ENCODE results near the gene WDR53.
"Not testable (repeated sequence)": the region's sequence is repeated elsewhere in the genome, so short reads cannot be mapped to it uniquely, and the experiment has no call there.

Gene WDR53

DNA sequence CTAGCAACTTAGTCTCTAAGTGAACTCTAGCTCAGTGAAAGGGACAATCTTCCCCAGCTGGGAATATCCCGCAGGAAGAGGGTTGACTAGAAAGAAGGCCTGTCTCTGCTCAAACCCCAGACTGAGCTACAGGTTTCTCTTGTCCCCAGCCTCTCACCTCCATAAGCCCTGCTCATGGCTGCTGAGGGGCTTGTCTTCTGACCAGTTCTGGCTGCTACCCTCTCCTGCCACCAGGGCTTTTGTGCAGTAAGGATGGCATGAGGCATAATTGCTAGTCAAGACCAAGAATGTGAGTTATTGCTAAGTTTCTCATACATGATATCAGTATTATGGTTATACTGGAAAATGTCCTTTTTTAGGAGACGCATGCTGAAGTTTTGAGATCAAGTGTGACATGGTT lies 21.3 kb downstream of the WDR53 start:
- FAIRE-seq (no peak), DNase-seq (ENCODE audit: insufficient read length, low spot score) (no peak)
- TF ChIP-seq POLR2A (IDR thresholded peaks at IDR 0.05; ENCODE audit: low read depth, low read length), result no peak

DNA sequence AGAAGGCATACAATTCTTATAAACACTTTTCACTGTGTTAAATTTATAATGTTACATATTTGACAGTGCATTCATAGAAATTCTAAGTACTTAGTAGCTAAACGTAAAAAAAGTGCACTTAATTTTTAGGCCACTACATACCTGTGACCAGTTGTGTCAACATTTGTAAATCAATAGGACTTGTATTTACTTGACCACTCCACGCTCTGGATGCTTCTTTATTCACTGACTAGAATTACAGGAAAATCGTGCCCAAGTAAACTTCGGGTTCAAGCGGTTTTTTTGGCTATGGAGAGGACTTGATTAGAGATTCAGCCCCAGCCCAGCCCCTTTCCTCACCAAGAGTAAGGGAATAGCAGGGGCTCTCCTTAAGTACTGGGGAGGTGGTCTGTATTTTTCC lies 21.8 kb downstream of the WDR53 start:
- no peak for DNase-seq (ENCODE audit: insufficient read length, low spot score)
- TF ChIP-seq POLR2A (IDR thresholded peaks at IDR 0.05; ENCODE audit: low read depth, low read length), result no peak
- FAIRE-seq, result no peak

DNA sequence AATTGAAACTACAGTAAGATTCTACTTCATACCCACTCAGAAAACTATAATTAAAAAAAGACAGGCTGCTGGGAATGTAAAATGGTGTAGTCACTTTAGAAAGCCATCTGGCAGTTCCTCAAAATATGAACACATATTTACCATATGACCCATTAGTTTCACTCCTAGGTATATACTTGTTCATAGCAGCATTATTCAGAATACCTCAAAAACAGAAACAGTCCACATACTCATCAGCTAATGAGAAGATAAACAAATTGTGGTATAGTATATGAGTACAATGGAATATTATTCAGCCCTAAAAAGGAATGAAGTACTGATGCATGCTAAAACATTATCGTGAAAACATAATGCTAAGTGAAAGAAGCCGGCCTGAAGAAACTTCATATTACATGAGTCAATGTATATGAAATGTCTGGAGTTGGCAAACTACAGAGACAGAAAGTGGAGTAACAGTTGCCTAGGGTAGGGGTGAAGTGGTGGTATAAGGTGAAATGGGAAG lies 23.8 kb downstream of the WDR53 start:
- FAIRE-seq, result peak; percentile 65

DNA sequence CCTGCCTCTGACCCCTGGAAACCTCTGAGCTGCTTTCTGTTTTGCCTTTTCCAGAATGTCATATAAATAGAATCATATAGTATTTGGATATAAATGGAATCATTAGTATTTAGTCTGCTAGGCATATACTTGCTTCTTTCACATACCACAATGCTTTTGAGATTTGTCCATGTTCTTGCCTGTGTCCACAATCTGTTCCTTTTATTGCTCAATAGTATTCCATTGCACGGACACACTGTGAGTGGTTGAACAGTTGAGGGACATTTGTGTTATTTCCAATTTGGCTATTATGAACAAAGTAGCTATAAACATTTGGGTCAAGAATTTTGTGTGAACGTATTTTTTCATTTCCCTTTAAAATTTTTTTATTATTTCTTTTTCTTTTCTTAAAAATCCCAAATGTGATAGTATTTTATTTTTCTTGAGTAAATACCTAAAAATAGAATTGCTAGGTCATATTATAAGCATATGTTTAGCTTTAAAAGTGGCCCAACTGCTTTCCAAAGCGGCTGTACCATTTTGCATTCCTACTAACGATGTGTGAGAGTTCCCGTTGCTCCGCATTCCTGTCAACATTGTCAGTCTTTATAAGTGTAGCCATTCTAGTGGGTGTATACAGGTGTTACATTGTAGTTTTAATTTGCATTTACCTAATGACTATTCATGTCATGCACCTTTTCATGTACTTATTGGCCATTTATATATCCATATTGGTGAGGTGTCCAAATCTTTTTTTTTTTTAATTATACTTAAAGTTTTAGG lies 26.5 kb downstream of the WDR53 start:
- no peak for DNase-seq (ENCODE audit: insufficient read length, low spot score)
- FAIRE-seq, result peak; percentile 36
- TF ChIP-seq POLR2A (IDR thresholded peaks at IDR 0.05; ENCODE audit: low read depth, low read length), result no peak

More for the DNA sequence above, 23.8 kb downstream of the WDR53 start:
- no peak for TF ChIP-seq POLR2A (IDR thresholded peaks at IDR 0.05; ENCODE audit: low read depth, low read length)
- no peak for DNase-seq (ENCODE audit: insufficient read length, low spot score)

DNA sequence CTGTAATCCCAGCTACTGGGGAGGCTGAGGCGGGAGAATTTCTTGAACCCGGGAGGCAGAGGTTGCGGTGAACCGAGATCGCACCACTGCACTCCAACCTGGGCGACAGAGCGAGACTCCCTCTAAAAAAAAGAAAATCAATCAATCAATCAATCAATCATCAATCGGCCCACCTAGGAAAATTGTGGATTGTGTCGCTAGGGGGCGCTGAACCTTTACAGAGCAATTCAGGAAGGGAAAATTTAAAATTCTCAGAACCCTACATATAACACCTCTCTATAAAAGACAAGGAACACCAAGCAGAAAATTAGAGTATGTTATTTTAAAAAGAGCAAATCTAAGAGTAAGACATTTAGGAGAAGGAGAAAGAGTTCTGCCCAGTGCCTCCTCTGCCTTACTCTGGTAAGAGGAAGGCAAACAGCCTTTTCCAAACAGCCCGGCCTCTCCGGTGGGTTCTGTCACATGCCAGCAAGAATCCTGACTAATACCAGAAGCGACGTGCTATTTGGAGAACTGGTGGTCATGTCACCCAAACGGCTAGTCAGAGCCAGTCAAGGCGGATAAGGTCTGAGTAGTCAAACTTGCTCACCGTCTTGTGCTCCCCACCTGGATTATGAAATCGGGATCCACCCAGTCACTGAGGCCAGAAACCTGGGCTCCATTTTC lies 30.9 kb downstream of the WDR53 start:
- TF ChIP-seq POLR2A (IDR thresholded peaks at IDR 0.05; ENCODE audit: low read depth, low read length), result no peak
- DNase-seq (ENCODE audit: insufficient read length, low spot score) (no peak), FAIRE-seq (no peak)

DNA sequence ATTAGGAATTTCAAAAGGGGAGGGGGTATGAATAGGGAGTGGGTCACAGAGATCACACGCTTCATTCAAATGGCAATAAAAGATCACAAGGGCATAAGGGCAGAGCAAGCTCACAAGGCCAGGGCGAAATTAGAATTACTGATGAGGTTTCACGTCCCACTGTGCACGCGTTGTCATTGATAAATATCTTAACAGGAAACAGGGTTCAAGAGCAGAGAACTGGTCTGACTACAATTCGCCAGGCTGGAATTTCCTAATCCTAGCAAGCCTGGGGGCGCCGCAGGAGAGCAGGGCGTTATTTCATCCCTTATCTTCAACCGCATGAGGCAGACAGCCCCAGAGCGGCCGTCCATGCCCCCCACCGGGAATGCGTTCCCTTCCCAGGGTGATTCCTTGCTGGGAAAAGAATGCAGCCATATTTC lies 35.1 kb downstream of the WDR53 start:
- no peak for FAIRE-seq
- no peak for TF ChIP-seq POLR2A (IDR thresholded peaks at IDR 0.05; ENCODE audit: low read depth, low read length)
- no peak for DNase-seq (ENCODE audit: insufficient read length, low spot score)

DNA sequence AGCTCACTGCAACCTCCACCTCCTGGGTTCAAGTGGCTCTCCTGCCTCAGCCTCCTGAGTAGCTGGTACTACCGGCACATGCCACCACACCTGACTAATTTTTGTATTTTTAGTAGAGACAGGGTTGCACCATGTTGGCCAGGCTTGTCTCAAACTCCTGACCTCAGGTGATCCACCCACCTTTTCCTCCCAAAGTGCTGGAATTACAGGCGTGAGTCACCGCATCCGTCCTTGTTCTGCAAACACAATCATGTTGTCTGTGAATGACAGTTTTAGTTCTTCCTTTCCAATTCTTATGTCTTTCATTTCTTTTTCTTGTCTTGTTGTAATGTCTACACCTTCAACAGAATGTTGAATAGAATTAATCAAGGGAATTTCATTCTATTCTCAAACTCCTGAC lies 36.9 kb downstream of the WDR53 start:
- FAIRE-seq (no peak), DNase-seq (ENCODE audit: insufficient read length, low spot score) (no peak)
- no peak for TF ChIP-seq POLR2A (IDR thresholded peaks at IDR 0.05; ENCODE audit: low read depth, low read length)

DNA sequence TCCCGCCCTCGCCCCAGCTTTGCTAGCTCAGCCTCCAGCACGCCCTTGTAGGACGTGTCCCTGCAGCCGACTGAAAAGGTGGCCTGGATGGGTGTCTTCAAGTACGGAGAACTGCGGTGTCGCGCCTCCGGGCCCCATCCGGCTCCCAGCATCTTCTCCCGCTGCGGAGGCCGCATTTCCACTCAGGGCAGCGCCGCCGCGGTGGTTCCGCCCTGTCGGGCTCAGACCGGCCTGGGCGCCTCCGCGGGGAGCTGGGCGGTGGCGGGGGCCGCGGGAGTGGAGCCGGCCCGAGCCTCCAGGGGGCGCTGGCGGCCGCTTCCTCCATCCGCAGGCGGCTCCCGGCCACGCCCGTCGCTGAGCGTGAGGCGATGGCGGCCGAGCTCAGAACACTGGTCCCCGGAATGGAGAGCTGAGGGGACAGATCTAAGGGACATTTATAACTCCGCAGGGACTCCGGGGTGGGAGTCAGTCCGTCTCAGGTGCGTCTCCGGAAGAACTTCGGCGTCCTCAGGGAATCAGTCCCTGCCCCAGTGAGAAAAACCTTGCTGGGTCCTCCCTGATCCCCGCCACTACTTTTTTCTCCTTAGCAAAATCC lies 39.6 kb downstream of the WDR53 start:
- DNase-seq (ENCODE audit: insufficient read length, low spot score) (peak; percentile 94), FAIRE-seq (peak; percentile 33)
- no peak for TF ChIP-seq POLR2A (IDR thresholded peaks at IDR 0.05; ENCODE audit: low read depth, low read length)

DNA sequence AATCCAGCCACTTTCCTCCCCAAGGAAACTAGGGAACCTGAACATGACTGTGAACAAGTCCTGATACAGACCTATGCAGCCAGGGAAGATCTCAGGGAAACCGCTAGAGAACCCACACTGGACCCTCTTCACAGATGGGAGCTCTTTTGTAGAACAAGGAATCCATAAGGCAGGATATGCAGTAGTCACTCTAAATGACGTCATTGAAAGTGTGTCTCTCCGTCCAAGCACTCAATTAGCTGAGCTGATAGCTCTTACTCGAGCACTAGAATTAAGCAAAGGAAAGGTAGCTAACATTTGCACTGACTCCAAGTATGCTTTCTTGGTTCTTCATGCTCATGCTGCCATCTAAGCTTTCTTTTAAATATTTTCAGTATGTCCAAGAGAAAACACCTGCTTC lies 43.2 kb downstream of the WDR53 start:
- DNase-seq (ENCODE audit: insufficient read length, low spot score) (no peak), FAIRE-seq (no peak)
- TF ChIP-seq POLR2A (IDR thresholded peaks at IDR 0.05; ENCODE audit: low read depth, low read length), result no peak

DNA sequence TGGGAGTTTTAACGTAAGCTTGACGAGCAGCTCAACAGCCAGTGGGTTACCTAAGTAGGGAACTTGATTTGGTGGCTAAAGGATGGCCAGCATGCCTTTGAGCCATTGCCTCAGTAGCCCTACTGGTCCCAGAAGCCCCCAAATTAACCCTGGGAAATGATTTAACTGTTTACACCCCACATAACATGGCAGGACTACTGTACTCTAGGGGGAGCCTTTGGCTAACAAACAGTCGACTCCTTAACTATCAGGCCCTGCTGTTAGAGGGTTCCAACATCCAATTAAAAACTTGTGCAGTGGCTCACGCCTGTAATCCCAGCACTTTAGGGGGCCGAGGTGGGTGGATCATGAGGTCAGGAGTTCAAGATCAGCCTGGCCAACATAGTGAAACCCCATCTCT lies 43.8 kb downstream of the WDR53 start:
- no peak for FAIRE-seq

DNA sequence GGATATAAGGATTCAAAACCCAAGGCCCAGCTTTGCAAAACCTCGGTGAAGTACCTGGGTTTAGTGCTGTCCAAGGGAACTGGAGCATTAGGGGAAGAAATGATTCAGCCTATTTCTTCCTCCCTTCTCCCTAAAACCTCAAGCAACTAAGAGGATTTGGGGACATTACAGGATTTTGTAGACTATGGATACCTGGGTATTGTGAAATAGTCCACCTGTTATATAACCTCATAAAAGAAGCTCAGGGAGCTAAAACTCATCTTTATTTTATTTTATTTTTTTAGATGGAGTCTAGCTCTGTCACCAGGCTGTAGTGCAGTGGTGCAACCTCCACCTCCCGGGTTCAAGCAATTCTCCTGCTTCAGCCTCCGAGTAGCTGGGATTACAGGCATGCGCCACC lies 44.5 kb downstream of the WDR53 start:
- no peak for TF ChIP-seq POLR2A (IDR thresholded peaks at IDR 0.05; ENCODE audit: low read depth, low read length)
- DNase-seq (ENCODE audit: insufficient read length, low spot score), result no peak
- FAIRE-seq, result no peak

More for the DNA sequence above, 43.8 kb downstream of the WDR53 start:
- DNase-seq (ENCODE audit: insufficient read length, low spot score), result no peak
- TF ChIP-seq POLR2A (IDR thresholded peaks at IDR 0.05; ENCODE audit: low read depth, low read length), result no peak

DNA sequence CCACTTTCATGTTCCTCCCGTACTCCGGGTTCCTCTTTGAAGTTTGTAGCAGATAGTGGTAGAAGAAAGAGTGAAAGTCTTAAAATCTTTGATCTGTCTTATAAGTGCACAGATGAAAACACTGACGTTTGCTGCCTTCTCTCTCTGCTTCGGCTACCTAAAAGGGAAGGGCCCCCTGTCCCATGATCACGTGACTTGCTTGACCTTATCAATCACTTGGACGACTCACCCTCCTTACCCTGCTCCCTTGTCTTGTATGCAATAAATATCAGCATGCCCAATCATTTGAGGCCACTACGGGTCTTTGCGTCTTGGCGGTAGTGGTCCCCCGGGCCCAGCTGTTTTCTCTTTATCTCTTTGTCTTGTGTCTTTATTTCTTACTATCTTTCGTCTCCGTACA lies 47.1 kb downstream of the WDR53 start:
- not testable (repeated sequence) for FAIRE-seq

DNA sequence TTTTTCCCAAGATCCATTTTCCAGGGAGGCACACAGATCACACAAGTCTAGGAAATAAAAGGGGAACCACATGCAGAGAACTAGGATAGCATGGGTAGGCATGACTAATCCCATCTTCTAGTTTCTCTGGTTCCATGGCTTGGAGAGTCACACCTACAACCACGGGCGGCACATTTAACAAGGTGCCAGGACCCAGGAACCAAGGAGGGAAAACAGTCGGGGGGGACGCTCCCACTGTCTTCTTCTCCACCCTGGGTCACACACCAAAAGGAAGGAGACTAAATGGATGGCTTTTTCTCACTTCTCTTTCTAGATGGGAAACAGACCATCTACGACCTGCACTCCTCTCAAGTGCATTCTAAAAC lies 48.7 kb downstream of the WDR53 start:
- TF ChIP-seq POLR2A (IDR thresholded peaks at IDR 0.05; ENCODE audit: low read depth, low read length), result no peak
- no peak for FAIRE-seq
- DNase-seq (ENCODE audit: insufficient read length, low spot score), result no peak

More for the DNA sequence above, 47.1 kb downstream of the WDR53 start:
- not testable (repeated sequence) for DNase-seq (ENCODE audit: insufficient read length, low spot score)

DNA sequence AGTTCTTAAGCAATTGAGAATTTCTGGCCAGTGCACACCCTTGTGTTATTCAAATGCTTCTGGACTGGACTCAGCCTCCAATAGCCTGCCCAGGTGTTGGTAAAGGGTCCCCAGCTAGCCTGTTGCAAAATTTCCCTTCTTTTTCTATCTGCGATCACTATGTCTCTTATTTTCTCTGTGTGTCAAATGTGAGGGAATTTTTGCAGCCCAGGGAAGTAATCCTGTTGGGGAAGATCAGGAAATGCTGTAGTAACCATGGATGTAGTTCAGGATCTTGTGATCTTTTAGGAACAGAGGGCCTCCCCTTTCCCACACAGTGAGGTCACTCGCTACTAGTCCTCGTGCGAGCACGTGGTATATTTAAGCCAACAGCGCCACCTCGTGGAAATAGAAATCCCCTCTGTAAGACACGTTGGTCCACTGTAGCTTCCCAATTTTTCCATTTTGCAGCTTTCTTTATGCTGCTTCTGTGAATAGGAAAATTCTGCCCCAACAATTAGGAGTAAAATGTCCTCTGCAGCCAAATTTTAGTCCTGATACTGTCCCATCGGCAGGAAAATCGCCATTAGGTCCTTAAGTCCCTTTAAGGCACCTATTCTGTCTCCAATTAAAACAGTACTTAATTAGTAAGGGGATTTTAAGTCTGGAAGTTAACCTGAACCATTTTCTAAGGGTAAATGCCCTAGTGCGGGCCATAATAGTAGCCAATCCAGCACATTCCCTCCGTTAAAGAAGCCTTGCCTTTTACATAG lies 49.2 kb downstream of the WDR53 start:
- no peak for TF ChIP-seq POLR2A (IDR thresholded peaks at IDR 0.05; ENCODE audit: low read depth, low read length)
- DNase-seq (ENCODE audit: insufficient read length, low spot score), result peak; percentile 76
- FAIRE-seq, result peak; percentile 99
